ENCODE results near the gene KRTAP4-5.
"Not testable (repeated sequence)": the region's sequence is repeated elsewhere in the genome, so short reads cannot be mapped to it uniquely, and the experiment has no call there.

KRTAP4-5 gene

GRCh38 chr17:41145261-41145660 is 4.4 kb downstream of the KRTAP4-5 start:
- DNase-seq: no peak

GRCh38 chr17:41144846-41145245 is 4.8 kb downstream of the KRTAP4-5 start:
- no peak for DNase-seq

GRCh38 chr17:41141361-41141760 is 8.3 kb downstream of the KRTAP4-5 start:
- no peak for DNase-seq

GRCh38 chr17:41140360-41141131 is 9.1 kb downstream of the KRTAP4-5 start, which contains the start of gene KRTAP4-6:
TSS of gene KRTAP4-6 (minus strand) at chr17:41140544. CDS start at chr17:41140487, 57 bp downstream.
- DNase-seq: no peak

GRCh38 chr17:41139865-41140264 is 9.8 kb downstream of the KRTAP4-5 start:
- DNase-seq: not testable (repeated sequence)

- no peak for DNase-seq
These were observed 15.5 kb downstream of the KRTAP4-5 start for GRCh38 chr17:41133880-41134735.

- no peak for DNase-seq
These were observed 17.6 kb downstream of the KRTAP4-5 start for GRCh38 chr17:41131979-41132378.

GRCh38 chr17:41127371-41127770 is 22.3 kb downstream of the KRTAP4-5 start:
- no peak for DNase-seq

GRCh38 chr17:41126412-41126811 is 23.2 kb downstream of the KRTAP4-5 start:
- DNase-seq: no peak

- no peak for DNase-seq
These were observed 24.6 kb downstream of the KRTAP4-5 start for GRCh38 chr17:41125064-41125463.

GRCh38 chr17:41123991-41124371 is 25.6 kb downstream of the KRTAP4-5 start, which contains the start of gene KRTAP4-12:
TSS of gene KRTAP4-12 (minus strand) at chr17:41124182. CDS start at chr17:41124122, 60 bp downstream.
- not testable (repeated sequence) for DNase-seq

- DNase-seq: not testable (repeated sequence)
These were observed 26.2 kb downstream of the KRTAP4-5 start for GRCh38 chr17:41123292-41123990.

- DNase-seq: no peak
These were observed 27.9 kb downstream of the KRTAP4-5 start for GRCh38 chr17:41121742-41122141.

GRCh38 chr17:41119696-41120690 is 29.6 kb downstream of the KRTAP4-5 start:
- DNase-seq: not testable (repeated sequence)

GRCh38 chr17:41118721-41119120 is 30.9 kb downstream of the KRTAP4-5 start:
- DNase-seq: no peak

GRCh38 chr17:41117846-41118386 is 31.7 kb downstream of the KRTAP4-5 start, which contains the start of gene KRTAP4-11:
TSS of gene KRTAP4-11 (minus strand) at chr17:41118373. CDS start at chr17:41118315, 58 bp downstream.
- DNase-seq: not testable (repeated sequence)

GRCh38 chr17:41116297-41116696 is 33.3 kb downstream of the KRTAP4-5 start:
- DNase-seq: no peak

GRCh38 chr17:41111151-41111885 is 38.3 kb downstream of the KRTAP4-5 start:
- DNase-seq: no peak

- DNase-seq: not testable (repeated sequence)
These were observed 40.8 kb downstream of the KRTAP4-5 start for GRCh38 chr17:41108728-41109386.

GRCh38 chr17:41107941-41108450 is 41.6 kb downstream of the KRTAP4-5 start:
- DNase-seq: no peak

All from activated CD4-positive, alpha-beta T cell treated with anti-CD3 and anti-CD28 coated beads for 48 hours (primary cell).